Glomerular visceral epithelial cell (primary cell): ENCODE results near the gene BEND6.
A peak's percentile ranks its signal among the peaks of the same experiment; 100 is the strongest.

ENCODE experiments used
- DNase-seq: peaks from one replicate; pipeline ENCODE4 v3.0.0-alpha.2; 2016; ENCODE audit errors: extremely low spot score

The BEND6 gene, protein sequence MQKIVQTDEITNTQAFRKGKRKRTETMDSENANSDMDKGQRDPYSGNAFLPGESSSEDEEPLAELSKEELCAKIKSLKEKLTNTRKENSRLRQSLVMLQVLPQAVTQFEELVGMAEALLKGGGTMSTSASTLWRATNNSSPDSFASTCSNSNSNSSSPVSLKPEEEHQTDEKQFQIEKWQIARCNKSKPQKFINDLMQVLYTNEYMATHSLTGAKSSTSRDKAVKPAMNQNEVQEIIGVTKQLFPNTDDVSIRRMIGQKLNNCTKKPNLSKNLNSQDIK

DNA sequence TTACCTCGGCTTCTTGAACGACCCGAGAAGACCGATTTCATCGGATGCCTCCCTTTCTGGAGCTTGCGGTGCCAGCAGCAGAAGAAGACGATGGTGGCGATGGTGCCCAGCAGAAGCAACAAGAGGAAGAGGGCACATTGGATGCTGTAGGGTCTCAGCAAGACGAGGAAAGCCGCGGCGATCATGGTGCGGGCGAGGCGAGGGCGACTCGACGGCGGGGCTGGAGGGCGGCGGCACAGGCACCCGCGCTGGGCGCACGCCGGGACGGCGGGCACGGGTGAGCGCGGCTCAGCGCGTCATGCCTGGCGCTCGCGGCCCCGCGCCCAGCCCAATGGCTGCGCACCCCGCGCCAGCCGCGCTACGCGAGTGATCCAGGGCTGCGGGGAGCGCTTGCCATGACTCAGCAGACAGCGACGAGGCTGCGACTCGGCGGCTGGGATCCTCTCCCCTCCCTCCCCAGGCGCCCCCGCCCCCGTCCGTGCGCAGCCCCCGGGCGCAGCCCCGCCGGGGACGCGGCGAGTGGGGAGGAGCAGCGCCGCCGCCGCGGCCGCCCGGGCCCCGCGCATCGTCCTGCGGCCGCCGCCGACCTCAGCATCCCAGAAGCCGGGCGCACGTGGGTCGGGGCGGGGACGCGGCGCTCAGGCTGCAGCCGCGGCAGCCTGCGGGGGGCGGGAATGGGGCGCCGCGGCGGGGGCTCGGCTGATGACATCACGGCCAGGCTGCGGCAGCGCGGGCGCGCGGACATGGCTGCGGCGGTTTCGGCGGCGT, at the start of gene BEND6:
Gene BEND6 (plus strand): TSS at position 705 of the 768 bp plus-strand sequence. CDS start 26,704 bp downstream, outside the sequence.
- DNase-seq = peak; percentile 83

DNA sequence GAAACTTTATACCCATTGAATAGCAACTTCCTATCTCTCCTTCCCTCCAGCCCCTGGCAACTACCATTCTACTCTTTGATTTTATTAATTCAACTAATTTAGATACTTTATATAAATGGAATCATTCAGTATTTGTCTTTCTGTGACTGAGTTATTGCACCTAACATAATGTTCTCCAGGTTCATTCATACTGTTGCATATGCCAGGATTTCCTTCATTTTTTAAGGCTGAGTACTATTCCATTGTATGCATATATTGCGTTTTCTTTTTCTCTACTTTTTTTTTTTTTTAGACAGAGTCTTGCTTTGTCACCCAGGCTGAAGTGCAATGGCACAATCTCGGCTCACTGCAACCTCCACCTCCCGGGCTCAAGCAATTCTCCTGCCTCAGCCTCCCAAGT, 49.5 kb upstream of the BEND6 start:
- no peak for DNase-seq

DNA sequence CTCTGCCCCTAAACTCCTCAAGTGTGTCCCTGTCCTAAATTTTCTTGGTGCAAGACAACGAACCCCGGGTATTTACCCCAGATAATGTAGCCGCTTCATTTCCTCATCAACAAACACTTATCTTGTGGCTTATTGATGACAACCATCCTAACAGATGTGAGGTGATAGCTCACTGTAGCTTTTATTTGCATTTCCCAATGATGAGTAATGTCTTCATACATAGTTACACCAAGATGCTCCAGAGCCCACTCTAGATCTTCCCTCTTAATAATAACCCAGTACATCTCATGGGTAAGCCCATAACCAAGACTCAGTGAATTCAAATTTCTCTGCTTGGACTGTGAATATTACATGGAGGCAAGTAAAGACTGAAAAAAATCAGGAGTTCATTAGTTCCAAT, 48.2 kb upstream of the BEND6 start:
- peak; percentile 25 for DNase-seq

DNA sequence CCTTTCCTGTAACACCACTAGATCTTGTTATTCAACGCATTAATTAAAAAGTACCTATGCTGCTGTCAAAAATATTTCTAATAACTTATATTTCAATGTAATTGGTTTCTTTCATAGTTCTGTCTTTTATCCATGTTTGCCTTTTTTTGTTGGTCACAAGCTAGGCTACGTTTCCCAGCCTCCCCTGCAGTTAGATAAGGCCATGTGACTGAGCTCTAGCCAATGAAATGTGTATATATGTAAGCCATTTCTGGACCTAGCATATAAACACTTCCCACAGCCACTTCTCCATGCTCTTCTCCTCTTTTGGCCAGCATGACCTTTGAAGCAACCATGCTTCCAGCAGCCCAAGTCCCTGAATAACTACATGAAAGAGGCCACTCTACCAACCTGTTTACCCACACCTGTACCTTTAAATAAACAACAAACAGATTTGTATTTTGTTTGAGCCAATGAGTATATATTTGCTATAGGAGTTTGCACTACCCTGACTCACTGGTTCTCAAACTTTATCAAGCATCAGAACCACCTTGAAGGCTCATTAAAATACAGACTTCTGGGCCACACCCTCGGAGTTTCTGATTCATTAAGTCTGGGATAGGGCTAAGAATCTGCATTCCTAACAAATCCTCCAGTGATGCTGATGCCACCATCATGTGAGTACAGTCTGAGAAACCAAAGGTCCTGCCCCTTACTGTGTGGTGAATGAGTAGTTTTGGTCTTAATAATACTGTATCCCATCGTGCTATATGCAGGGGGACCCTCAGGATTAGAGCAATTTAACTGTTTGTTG, 45.6 kb upstream of the BEND6 start:
- DNase-seq = no peak

DNA sequence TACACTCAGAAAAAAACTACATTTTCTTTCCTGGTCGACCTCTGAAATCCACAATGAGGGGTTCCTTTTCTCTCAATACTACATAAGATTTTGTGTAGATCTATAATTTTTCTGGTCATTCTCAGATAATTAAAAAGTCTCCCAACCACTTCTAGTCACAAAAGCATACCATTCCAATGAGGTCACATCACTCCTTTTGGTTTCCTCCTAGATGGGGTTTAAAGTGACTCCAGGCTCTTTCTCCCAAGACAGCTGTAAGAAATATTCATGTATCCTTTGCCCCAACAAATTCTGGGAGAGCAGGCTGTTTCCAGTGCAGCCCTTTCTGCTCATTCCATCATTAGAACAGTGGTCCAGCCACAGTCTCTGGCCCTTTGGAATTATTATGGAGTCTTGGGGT, 43.1 kb upstream of the BEND6 start:
- DNase-seq = peak; percentile 67

DNA sequence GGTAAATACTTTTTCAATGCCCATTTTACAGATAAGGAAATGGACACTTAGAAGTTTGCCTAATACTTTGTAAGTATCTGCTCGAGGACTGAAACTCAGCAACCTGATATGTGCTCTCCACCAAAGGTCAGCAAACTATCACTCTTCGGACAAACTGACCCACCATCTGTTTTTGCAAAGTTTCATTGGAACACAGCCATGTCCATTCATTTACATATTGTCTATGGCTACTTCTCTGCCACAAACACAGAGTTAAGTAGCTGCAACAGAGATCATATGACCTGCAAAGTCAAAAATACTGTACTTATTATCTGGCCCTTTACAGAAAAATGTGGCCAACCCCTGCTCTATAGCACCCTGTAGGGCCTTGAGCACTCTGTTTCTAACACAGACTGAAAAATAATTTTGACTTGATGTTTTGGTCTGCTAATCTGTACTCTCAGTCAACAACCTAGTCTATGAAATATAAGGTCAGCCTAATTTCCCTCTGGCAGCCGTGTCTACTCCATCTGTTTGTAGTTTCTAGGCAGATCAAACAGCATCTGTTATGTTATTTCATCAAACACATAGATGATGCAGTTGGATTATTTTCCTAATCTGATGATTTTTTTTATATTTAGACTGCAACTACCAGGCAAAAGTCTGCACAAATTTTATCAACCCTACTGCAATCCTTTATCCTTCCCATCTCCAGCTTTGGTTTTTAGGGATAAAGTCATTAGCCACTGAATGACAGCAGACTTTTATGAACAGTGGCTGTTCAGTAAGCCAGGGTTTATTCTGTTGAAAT, 41.4 kb upstream of the BEND6 start:
- no peak for DNase-seq

DNA sequence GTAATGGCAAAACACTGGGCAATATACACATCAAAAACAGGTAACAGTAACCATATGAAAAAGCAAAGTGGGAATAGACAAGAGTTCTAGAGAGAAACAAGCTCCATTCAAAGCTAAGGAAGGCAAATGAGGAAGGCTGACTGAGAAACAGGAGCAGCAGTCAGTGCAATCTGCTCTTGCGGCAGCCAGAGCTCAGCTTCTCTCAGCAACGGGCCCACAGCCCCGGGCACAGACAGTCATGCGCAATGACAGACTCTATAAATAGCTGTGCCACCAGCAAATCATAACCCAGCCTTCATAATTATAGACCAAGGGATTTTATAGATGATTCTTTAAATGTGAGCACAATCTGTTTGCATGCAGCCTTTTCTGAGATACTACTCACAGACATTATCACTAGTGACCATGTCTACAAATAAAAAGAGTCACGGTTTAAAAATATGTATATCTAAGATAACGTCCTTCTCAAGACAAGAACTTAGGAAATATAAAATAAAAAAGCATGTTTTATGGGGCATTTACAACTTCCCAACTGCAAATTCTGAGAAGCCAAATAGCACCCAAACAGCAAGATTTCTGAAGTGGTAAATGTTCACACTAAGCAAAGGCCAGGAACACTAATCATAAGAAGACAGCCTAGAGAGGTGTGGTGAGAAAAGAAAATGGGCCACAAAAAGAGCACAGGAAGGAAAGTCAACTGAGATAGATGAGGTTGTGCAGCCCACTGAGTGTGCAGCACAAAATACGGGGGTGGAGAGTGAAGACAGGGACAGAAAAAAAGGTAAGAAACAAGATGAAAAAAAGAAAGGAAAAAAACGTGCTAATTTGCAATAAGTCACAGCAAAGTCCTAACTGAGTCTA, 39.9 kb upstream of the BEND6 start:
- no peak for DNase-seq

DNA sequence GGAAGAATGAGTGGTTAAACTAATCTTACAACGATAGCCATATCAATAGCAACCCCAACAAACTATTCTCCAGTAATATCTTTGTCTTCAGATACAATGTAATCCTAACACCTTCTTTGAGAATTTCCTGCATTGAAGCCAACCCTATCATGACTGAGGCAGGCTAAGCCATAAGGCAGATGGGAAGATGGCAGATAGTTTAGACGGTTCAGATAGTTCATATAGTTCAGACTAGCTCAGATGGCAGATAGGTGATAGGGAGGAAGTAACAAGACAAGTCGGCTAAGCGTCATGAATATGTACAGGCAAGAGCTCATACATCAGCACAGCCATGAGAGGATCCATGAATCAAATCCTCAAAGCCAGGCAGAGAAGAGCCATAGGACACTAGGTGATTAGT, 39.1 kb upstream of the BEND6 start:
- DNase-seq = no peak

DNA sequence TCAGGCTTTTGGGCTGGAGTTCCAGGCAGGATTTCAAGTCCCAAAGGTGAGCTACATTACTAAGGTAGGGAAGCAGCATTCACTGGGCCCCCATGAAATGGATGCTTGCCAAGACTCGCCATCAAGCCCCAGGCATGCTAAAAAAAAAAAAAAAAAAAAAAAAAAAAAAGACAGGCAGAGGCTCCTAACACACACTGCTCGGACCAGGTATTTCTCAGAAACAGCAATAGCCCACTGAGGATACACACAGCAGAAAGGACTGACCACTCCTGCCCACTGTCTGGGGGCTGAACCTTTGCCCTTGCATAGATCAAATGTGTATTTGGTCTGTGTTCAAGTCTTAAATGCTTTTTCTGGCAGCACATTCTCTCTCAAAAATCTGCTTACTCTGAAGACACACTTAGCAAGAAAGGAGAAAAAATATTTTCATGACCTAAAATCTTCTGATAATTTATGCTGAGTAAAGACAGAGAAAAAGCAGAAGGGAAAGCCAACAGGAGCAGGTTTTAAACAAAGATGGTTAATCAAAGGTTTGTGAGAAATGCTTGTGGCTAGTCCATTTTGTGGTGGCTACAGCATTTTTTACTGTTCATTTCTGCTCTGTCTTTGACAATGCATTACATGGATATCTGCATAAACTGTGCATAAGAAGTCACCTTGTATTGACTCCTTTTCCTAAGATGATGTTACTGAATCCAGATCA, 37.9 kb upstream of the BEND6 start:
- DNase-seq = no peak

DNA sequence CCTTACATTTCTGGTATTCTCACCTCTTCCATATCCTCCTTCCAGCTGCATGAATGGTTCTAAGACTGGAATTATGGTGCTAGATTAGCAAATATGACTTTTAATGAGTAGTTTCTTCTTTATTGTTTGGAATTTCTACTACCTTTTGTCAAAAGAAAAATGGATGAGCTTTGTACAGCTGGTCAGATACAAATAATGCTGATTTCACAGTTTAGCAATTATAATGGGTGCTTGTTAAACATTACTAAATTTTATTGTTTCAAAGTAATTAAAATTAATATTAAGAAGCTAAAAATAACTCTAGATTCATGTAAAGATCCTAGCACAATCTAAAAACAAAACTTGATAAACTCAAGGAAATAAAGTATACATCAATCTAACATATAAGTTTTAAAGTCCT, 32.3 kb upstream of the BEND6 start:
- no peak for DNase-seq

DNA sequence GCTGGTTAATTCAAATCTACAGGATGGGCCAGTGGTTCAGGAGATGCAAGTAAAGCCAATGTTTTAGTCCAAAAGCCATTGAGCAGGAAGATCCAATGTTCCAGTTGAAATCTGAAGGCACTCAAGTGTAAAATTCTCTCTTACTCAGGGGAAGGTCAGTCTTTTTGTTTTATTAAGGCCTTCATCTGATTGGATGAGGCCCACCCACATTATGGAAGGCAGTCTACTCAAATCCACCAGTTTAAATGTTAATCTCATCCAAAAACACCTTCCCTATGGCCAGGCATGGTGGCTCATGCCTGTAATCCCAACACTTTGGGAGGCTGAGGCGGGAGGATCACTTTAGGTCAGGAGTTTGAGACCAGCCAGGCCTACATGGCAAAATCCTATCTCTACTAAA, 31.3 kb upstream of the BEND6 start:
- DNase-seq = no peak

DNA sequence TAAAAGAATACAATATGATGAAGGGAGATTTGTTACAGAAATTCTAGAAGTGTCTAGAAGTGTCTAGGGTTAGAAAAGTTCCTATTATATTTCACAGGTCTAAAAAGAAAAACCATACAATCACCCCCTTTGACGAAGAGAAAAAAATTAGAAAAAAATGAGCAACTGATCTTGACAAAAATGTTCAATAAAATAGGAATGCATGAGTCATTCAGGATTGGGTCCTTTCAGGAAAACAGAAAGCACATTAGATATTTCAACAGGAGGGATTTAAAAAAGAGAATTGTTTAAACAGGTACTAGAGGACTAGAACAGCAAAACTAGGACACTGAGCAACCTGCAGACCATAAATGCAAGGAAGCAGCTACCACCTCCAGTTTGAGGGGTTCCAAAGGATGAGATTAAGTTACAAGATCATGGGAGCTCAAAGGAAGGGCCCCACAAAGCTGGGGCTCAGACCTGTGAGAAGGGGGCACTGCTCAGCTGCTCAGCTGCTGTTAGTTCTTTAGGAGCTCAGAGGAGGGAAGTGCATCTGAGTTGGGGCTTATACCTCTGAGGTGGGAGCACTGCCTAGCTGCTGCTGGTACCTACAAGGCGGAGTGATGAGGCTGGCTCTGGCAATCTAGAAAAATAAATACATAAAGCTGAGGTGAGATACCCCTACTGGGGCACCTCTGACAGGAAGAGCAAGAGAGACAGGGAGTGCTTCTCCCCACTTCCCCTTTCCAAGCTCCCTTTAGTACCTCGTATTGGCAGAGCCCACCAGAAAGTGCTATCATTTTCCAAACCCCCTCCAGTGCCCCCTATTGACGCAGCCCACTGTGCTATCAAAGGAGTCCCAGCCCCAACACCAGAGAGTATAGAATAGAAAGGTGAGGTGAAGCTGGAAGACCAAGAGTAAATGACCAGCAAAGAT, 27.1 kb upstream of the BEND6 start:
- no peak for DNase-seq

DNA sequence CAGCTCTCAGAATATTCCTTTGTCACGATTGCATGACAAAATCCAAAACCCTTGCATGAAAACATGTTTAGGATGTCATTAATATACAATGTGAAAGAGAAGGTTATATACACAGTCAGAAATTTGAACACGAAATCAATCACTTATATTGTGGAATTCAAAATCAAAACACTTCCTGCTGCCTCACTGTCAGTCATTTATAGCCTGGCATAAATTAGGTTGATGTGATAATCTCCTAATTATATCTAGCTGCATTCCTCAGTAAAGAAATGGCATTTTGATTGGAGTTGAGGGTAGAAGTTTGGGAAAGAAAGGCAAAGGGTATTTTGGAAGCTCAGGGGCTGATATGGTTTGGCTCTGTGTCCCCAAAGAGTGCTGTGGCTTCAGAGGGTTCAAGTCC, 24.1 kb upstream of the BEND6 start:
- no peak for DNase-seq

DNA sequence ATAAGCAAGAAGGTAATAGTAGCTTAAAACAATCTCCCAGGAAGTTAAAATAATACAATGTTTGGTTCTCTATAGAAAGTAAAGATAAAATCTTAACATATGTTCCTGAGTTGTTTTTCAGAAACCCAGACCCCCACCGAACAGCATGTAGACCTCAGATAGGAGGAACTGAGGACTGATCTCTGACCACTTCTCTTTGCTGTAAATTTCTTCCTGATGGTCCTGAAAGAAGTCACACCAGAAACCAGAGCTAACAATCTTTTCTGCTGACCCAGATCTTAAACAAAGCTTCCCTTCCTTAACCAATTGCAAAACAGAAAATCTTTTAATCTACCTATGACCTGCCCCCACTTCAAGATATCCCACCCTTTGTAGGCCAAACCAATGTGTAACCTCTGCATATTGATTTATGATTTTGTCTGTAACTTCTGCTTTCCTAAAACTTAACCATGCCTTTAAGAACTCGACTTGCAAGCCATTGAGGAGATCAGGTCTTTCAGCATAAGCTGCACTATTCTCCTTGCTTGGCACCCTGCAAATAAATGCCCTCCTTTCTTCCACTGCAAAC, 21.9 kb upstream of the BEND6 start:
- DNase-seq = no peak

DNA sequence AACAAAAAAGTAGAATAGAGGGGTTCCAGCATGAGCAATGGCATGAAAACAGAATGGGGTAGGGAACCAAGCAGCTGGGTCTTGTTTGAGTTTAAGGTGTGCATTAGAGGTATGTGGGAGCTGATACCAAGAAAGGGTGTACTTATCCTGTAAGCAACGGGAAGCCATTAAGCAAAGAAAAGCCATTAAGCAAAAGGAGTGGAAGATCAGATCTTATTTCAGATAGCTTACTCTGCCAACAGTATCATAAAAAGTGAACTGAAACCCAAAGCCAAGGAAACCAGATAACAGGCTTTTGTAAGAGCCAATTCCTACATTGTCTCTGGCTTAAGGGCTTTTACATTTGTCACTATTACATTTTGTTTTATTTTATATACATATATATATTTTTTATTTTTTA, 21.3 kb upstream of the BEND6 start:
- no peak for DNase-seq

DNA sequence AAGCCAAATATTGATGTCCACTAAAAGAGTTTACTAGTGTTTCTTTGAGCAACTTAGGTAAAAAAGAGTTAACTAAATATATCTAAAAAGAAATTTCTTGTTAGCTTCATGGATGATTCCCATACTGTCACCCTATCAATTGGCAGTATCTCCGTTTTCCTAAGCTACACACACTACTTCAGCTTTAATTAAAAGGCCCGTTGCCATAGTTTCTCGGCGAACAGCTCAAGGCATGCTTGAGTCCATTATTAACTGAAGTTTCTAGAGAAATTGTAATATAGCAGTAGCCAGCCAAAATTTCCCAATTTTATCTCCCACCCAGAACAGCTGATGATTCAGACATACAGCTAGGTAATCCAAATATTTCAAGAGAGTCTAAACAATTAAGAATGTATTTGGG, 20.0 kb upstream of the BEND6 start:
- no peak for DNase-seq

DNA sequence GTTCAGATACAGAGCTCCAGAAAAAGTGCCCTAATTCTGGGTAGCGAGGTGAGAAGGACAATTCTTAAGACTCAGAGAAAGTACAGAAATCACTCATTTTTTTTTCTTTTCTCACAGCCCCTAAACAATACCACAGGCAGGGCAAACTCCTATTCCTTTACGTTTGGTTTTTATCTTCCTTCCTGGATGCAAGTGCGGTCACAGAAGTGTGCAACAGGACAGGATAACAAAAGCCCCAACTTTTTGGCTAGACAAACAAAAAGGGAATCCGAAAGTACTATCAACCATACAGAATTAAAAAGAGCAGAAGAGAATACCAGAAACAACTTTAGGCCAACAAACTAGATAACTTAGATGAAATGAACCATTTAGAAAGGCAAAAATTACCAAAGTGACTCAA, 18.4 kb upstream of the BEND6 start:
- no peak for DNase-seq

DNA sequence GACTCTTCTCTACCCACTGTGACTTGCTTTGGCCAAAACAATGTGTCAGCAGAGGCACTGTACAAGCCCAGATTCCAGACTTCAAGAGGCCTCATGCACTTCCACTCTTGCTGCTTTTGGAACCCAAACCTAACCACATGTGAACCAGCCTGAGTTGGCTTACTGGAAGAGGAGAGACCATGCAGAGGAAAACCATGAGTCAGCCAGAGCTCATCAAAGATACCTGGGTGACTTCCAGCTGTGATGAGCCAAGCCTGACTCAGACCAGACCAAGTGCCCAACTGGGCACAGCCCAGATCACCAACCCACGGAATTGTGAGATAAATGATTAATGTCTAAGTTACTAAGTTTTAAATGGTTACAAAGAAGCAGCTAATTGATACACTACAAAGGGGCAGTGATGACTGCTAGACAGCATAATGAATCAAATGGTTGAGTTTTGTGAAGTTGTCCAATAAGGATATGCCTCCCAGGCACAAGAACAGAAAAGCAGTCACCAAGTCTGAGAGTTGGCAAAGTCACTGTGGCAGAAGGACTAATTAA, 16.2 kb upstream of the BEND6 start:
- peak; percentile 99 for DNase-seq

DNA sequence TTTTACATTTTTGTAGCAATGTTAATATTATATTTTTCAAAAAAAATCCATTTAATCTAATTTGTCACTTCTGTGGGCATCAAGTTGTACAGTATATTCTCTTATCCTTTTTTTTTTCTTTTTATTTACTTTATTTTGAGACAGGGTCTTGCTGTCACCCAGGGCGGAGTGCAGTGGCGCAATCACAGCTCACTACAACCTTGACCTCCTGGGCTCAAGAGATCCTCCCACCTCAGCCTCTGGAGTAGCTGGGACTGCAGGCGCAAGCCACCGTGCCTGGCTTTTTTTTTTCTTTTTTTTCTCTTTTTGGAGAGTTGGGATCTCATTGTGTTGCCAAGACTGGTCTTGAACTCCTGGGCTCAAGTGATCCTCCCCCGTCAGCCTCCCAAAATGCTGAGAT, 14.4 kb upstream of the BEND6 start:
- DNase-seq = no peak
